GM19025 (cell line): ENCODE measurements around the gene PID1.

ENCODE experiments used
- ATAC-seq: cut with Tn5 transposase; IDR thresholded peaks from one replicate; pipeline ENCODE4 v1.9.1; 2021; ENCODE audit warnings: mild to moderate bottlenecking, low read depth, moderate library complexity; ENCODE audit not compliant: unreplicated experiment

The PID1 gene

DNA sequence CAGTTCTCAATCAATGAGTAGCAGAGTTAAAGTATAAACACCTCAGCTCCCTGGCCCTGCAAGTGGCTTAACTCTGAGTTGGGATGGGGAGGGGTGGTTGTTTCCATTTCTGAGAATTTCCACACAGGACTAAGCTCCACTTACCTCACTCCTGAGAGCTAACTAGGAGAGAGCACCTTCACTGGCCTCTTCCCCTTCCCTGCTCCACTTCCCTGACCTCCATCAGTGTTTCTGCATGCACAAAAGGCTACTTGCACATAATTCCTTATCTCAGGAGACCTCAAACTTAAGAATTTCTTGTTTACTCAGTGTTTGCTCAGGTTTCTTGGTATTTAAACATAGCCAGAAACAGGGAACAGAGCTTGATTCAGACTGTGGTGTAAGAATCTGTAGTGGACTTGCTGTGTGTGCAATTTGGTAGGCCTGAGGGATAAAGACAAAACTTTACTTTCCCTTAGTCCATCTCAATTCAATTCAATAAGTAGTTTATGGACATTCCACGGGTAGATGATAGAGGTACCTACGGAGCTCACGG lies 97.2 kb downstream of the PID1 start:
- no peak for ATAC-seq

DNA sequence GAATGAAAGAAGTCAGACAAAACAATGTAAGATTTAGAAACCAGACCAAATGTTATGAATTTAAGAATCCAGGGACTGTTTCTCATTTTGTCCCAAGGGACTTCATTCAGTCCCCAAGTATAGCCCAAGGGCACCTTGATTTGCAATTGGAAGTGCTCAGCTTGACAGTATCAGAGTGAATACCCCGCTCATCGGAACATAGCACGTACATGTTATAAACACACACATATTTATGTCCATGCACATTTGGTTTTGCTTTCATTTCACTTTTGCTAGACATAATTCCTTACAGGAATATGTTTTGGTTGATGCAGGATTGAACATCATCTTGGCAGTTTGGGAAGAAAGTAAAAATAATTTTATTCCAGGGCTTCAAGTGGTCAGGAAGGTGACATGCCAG lies 100.2 kb downstream of the PID1 start:
- ATAC-seq = no peak

DNA sequence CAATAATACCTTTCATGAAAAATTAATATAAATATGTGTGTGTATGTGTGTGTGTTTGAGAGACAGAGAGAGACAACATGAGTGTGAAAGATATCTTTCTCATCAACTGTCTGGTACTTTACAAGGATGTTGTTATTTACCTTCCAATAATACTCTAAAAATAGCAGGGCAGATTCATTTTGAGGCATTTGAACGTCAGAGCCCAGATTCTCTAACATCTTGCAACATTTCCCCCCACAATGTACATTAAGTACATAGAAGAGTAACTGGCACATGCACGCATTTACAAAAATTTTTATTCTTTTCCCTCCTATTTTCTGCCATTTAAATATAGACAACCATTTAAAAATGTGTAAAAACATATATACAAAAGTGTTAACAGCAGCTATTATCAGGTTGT lies 100.9 kb downstream of the PID1 start:
- no peak for ATAC-seq

DNA sequence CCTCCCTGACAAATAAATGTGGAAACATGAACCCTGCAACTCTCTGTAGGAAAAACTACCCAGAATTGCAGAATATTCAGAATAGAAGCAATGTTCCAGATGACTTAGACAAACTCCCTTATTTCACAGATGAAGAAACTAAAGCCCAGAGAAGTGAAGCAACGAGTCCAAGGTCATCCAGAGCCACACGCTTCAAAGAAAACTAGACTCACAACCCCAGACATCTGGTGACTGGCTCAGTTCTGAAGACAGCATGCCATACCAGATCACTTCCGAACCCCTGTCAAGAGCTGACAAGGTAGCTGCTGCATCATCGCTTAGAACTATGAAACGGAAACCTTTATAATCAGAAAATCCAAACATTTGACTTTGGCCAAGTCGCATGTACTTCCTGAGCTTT lies 101.3 kb downstream of the PID1 start:
- no peak for ATAC-seq

DNA sequence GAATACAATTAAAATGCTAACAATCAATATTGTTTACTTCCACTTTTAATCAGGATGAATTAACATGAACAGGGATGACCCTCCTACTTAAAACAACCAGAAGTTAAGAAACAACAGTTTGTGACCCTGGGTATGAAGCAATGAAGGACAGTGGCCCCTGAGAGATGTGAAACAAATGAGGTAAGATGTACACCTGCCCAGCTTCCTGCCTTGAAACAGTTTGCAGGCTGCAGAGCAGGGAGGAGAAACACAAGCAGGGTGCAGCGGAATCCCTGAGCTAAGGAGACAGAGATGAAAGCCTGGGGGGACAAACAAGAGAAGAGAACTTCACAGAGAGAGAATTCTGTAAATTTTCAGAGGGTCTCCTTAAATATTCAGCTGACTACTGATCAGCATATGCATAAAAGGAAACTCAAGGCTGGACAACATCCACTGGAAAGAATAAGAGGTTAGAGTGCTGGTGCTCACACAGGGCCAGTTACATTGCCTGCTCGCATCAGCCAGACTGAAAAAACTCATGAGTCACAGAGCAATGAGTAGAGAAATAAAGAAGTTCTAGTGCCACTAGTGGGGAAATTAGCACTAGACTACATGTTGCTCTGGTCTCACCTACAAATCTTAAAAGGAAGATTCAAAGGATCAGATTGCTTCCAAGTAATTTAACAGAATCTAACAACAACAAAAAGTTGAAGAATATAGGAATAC lies 106.4 kb downstream of the PID1 start:
- ATAC-seq = no peak

DNA sequence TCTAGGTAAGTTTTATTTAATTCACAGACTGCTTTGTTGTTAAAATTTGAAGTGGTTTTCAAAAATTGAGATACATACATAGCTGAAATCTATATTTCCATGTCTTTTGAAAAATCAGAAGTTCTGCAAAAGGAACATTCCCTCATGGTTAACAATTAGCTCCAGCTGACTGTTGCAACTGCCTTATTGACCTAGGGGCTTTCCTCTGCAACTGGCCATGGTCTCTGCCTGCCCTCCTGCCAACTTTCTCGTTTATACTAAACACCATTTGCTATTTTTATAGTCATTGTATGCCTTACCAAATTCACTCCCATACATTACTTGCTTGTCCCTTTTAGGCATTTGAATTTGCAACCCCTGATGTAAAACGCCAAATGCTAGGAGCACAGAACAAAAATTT lies 107.2 kb downstream of the PID1 start:
- no peak for ATAC-seq

DNA sequence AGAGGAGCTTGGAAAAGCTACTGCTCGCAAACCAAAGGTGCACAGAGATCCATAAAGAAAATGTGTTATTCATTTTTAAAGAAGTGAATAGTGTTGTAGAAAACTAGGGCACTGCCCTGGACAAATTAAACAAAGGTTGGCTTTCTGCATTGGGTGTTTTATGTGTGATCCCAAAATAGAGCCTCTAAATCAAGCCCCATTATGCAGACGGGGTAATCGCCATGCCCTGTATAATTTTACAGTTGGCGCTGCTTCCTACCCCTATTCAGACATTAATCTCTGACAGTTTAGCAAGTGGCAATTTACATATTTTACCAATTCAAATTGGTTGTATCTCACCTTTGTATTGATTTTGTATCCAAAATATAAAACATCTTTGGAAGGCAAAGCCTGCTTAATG lies 109.1 kb downstream of the PID1 start:
- no peak for ATAC-seq

DNA sequence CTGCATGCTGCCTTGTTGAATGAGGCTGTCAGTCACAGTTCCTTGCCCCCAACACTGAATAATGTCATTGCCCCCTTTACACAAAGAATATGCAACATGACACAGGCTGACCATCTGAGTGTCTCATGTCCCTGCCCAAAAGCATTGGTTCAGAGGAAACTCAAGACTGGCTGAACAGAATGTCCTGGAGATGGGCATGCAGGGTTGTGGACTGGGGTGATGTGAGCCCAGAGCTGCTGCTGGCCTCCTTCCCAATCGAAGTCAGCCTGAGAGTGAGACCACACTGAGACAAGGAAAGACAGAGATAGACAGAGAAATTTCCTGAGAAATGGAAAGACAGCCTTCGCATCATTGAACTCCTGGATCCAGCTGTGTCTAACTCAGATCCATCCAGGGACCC lies 110.1 kb downstream of the PID1 start:
- ATAC-seq = no peak

DNA sequence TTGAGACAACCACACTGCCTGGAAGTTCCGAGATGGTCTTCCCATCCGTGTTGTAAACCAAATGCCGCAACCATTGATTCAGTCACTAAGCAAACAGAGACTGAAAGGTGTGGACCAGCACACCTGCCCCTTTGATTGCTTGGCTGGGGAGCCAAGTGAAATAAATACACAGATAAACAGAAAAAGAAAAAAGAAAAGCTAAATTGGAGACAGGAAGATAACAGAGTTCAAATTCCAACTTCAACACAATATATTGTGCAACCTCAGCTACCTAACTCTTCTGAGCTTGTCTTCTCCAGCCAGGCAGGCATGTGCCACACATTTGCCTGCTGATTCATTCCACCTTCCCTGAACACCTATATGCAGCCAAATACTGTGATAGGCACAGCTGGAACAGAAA lies 110.9 kb downstream of the PID1 start:
- ATAC-seq = no peak

DNA sequence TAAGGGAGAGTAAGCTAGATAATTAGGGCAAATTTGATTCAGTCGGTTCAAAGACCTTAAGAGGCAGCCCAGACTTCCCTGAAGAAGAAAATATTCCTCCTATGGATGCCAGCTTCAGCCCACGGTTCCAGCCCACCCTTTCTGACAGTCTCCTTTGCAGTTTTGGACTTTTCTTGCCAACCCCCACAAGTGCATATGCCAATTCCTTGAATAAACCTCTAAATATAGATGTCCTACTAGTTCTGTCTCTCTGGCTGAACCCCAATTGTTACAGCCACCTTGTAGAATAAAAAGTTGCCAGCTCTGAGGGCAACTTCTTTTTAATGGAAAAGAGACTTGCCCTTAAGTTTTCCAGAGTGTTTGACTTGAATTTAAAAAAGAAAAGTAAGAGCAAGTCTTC lies 111.7 kb downstream of the PID1 start:
- no peak for ATAC-seq

DNA sequence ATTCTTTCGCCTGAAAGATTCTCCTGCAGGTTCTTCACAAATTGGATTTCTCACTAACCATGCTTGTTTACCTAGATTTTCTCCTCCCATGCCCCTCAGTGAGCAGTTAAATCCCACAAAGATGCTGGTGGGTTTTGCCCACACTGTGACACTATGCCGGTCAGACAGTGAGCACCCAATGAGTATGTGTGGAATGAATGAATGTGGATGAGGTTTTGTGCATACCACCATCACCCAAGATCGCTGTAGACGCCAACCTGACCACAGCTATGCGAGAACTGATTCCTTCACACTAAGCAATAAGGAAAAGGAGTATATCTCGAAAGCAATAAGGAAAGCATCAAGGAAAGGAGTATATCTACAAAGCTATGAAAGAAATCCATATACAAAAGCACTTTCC lies 116.7 kb downstream of the PID1 start:
- ATAC-seq = no peak

DNA sequence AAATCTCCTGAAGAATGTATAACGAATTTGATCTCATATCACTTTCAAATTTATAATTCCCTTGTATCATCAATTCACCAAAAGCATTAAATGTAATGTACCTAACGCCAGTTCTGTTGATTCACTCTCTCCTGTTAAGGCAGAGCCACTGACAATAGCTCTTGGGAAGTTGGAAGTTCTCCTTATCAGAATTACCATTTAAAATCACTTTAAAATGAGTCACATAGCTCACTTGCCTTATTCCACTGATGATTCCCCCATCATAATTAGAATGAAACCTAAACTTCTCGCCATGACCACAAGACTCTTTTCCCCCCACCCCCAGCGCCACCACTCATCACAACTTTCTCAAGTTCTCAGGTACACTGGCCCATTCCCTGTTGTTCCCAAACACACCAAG lies 117.1 kb downstream of the PID1 start:
- ATAC-seq = no peak

DNA sequence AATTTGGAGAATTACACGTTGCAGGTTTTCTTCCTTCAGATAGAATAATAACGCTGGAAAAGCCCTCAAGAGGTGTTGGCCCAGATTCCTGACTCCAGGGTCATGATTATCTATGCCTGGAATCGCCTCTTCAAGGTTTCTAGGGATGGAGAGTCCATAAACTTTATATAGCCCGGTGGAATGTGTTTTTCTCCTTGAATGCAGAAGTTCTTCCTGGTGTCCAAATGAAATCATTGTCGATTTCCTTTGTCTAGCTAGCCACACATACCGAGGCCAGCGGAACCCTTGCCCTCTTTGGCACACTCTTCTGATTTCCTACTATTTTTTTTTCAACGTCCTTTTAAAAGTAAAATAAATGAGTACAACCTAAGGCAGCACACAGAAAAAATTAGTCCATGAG lies 117.8 kb downstream of the PID1 start:
- no peak for ATAC-seq

DNA sequence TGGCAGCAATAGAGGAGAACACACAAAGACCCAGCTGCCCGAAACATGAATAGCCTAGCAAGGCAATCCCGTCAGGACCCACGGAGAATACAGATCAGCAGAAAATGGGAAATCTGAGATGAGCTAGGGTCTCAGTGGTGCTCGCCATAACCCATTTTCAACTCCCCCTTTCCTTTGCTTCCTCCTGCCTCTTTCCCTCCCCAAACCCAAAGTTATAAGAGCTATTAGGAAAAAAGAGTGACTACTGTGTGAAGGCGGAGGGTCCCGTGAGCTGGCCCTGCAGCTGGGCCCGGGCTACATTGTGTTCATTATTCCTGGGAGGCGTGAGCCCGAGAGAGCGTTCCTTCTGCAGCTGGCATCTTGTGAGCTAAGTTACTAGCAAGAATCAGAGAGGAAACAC lies 118.4 kb downstream of the PID1 start:
- no peak for ATAC-seq

DNA sequence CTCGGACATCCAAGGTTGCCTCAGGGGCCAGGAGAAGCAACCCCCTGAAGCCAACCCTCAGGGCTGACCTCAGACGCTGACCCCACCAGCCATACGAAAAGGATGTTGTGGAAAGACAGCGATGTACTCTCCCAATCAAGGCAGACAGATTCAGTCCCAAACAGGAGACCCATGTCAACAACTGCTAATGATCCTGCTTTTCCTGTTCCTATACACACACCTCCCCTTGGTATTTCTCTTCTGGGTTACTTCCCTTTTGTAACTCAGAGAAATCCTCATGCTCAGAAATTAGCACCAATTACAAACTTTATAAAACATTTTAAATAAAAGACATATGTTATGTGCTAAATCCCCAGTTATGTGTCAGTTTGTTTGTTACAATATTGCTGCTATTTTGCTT lies 120.8 kb downstream of the PID1 start:
- ATAC-seq = no peak

DNA sequence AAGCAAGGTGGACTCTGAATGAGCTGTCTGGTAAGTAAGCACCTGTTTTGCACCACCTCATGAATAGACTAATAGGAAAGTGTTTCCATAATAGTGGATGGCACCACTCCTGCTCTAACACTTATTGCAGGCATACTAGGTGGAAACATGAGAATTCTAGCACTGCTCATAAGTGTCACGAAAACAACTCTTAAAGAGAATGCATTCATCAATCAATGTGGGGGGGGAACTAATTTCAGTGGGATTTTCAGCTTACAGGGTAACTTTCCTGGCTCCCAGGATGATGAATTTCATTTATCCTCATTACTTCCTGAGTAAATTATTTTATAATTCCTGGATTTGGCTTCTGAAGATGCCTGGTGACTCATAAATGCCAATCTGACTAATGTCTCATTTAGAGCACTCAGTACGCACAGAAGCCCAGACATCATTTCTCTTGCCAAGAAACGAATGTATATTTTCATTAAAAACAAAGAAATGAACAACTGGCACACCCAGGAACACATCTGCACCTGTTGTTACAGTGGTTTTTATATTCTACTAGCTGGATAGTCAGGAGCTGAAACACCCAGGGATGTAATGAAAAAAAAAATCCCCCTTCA lies 129.6 kb downstream of the PID1 start:
- ATAC-seq = no peak

DNA sequence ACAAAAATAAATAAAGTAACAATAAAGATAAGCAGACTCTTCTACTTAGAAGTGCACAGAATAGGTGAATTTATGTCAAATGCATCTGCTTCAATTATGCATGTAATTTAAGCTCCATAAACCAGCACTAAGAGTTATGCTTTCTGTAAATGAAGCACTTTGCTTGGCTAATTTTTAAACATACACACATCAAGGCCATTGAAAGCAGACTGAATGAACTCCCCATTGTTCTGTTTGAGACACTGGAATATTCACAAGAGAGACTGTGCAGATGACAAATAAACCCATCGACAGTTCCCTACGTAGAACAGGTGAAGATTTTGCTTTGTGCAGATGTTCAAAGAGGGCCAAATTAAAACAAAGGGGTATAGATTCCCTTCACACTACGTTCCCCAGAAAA lies 133.4 kb downstream of the PID1 start:
- no peak for ATAC-seq

DNA sequence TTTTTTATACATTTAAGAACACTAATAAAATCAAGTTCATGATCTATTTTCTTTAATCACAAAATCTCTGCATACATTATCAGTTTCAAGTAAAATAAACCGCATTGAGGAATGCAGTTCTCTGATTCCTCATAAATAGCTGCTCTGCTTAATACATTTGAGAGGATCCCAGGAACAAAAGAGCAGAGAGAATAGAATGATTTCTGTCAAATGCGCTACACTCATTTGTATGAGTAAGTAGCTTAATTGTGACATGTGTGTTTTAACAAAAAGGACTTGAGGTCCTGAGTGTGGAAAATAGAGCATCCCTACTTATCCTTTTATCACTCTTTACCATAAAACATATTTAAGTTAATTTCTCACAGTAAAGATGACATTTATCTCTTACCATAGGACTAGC lies 134.0 kb downstream of the PID1 start:
- ATAC-seq = no peak

DNA sequence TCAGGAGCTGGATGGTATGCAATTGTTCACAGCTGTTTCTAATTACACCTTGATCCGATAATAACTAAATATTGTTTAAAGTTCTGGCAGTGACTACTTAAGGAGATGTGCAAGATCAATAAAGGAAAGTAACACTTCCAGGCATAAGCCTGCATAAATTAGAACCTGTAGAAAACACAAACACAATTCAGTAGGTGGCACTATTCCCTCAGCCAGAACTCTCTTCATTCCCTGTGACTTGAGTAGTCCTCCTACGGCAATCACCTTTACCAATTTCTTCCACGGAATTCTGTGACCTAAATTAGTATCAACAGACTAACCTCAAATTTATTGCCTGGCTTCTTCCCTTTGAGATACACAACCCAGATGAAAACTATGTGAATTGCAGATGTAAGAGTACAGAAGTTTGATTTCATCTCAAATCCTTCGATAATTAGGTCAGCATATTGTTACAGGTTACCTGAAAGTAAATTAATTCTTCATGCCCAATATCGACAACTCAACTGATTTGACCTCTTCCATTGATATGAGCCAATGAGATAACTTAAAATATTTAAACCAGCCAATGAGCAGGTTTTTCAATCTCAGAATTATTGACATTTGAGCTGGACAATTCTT lies 137.8 kb downstream of the PID1 start:
- ATAC-seq = no peak

DNA sequence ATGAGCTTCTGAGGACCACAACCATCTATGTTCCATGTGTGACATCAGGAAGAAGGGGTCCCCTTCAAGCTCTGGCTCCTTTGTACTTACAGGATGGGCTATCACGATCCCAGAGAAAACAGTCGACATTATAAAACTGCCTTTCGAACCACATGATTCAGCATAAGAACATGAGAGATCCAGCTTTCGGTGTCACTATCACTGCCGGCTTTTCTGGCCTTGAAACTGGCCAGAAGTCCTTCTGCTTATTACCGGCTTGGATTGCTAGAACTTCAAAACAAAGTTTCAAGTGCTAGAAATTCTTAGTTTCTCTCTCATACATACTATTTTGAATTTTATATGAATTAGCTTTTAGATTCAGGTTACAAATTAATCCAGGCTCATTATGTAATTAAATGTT lies 138.9 kb downstream of the PID1 start:
- ATAC-seq = no peak

DNA sequence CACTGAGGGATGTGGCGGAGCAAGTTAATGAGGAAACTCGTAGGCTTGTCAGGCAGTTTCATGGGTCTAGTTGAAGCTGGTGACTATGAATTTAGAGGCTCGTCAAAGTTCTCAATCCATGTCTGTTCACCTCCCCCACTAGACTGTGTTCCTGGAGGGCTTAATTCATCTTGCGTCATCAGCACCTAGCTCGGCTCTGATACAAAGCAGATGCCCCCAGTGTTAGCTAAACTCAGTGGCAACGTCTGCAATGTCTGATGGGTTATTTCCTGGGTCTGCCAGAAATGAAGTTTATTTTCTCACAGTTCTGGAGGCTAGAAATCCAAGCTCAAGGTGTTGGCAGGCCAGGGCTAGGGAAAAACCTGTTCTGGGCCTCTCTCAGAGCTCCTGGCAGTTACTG lies 140.6 kb downstream of the PID1 start:
- no peak for ATAC-seq

DNA sequence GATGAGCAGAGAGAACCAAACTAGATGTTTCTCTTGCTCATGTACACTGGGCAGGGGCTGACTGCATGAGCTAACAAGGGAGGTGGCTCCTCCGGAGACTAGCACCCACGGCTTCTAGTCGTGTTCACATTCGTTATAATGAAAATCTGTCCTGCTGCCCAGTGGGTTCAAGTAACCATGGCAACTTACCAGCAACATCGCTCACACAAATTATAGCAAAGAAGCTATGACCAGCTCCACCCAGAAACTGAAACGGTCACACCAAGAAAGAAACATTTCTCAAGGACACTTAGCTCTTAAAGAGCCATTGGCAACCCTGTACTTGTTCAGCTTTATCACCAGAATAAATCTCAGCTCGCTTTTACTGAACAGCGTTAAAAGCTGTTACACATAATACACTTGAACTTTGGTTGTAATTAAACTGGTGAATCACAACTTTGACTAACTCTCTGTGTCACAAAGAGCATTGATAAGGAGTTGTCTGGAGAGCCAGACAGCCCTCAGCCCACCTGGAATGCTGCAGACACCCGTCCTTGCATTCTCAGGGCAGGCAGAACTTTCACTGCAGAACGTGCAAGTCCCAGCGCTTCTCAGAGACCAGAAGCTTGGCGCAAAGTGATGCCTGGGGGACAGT lies 141.2 kb downstream of the PID1 start:
- ATAC-seq = no peak
